ENCODE results near the gene KLHL29. TPM values are rescaled to one million over a fixed set of nuclear protein-coding genes. Genes with fewer than 3 reads are reported as not detected.

The KLHL29 gene
- total RNA-seq, 1 experiment from 2014 or later, result 2.4 TPM

DNA sequence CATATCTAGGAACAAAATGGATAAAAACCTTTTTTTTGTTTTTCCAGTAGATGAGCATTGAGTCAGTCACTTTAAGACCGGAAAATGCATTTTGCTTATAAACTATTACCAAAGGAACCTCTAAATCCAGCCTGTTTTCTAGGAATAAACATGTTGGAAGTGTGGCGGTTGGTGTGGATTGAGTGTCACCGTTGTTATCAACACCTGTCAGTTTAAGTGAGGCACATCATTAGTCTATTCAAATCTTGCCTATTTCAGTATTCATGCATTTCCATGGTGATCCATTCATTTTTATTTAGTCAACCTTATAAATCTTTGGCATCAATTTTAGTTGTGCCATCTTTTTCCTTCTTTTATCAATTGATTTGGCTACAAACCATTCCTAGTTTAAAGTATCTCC, 3.3 kb downstream of the KLHL29 start:
- no peaks in the 10 kb centered on the region for H3K79me2 ChIP-seq (ENCODE audit: insufficient read depth, low read length)
- no peak overlapping the region for H2BK12ac ChIP-seq (ENCODE audit: insufficient read length, low read depth, low read length)
- no peak overlapping the region for H3T11ph ChIP-seq (ENCODE audit: low read length)
- no peak overlapping the region for H3K23ac ChIP-seq (ENCODE audit: insufficient read length, low read depth, low read length)
- H3K27me3 ChIP-seq (ENCODE audit: insufficient read depth, low read length), result peaks cover 25% of the 10 kb centered on the region; the same call in 1 of the 2 replicates
- H3K36me3 Mint-ChIP-seq (ENCODE audit: insufficient read depth in 1 of 3, low read depth in 3 of 3), result no peaks in the 10 kb centered on the region; a peak in 1 of 7 replicates
- H3K4me2 ChIP-seq (ENCODE audit: insufficient read depth, insufficient read length, low read length), result no peak overlapping the region
- no peak overlapping the region for H3K4ac ChIP-seq (ENCODE audit: low read depth, low read length)
- H3K27me3 Mint-ChIP-seq (ENCODE audit: low read depth), result peaks cover 64% of the 10 kb centered on the region
- peaks cover 17% of the 10 kb centered on the region in 2 experiments for H3K4me1 Mint-ChIP-seq
- H4K8ac ChIP-seq (replicated peaks; ENCODE audit: insufficient read length, low read depth, low read length), result no peak overlapping the region
- no peak overlapping the region for H2BK120ac ChIP-seq (ENCODE audit: low read depth, low read length, poor library complexity, severe bottlenecking)
- no peaks in the 10 kb centered on the region for H3K9me3 ChIP-seq (ENCODE audit: control insufficient read depth, low read depth, low read length)
- H3K23me2 ChIP-seq (ENCODE audit: insufficient read length, low read depth, low read length, poor library complexity, severe bottlenecking), result peaks cover 17% of the 10 kb centered on the region
- no CpG with 5 or more reads among the region's 3 CpGs for WGBS (ENCODE audit: extremely low coverage, insufficient read length, low lambda C conversion rate)
- no peak for TF ChIP-seq CTCF (conservative IDR thresholded peaks at IDR 0.05)
- H3K27ac Mint-ChIP-seq, result no peak overlapping the region
- peaks cover 0 to 2% of the 10 kb centered on the region in 2 experiments; a peak in 1 of 5 replicates for H3K9me3 Mint-ChIP-seq
- no peak overlapping the region for H4K5ac ChIP-seq (ENCODE audit: insufficient read length, low read depth, low read length)
- no peaks in the 10 kb centered on the region for H3K79me1 ChIP-seq (ENCODE audit: insufficient read depth, low read depth, low read length, poor library complexity, severe bottlenecking)
- H3K9ac ChIP-seq (ENCODE audit: extremely low read depth, insufficient read length, low read length), result no peak overlapping the region
- H2AFZ ChIP-seq (ENCODE audit: low read length), result no peak overlapping the region
- H4K20me1 ChIP-seq (ENCODE audit: control insufficient read depth, insufficient read depth, insufficient read length), result peaks cover 4% of the 10 kb centered on the region
- H3K56ac ChIP-seq (ENCODE audit: insufficient read length, low read depth, low read length), result no peak overlapping the region
- H3K14ac ChIP-seq (ENCODE audit: insufficient read depth, low read length), result no peak overlapping the region
- no peak overlapping the region for H2AK5ac ChIP-seq (ENCODE audit: insufficient read length, low read length)
- no peak overlapping the region for H2BK15ac ChIP-seq (ENCODE audit: low read depth, low read length)
- no peak overlapping the region for H3K4me3 Mint-ChIP-seq
- H2BK5ac ChIP-seq (ENCODE audit: insufficient read length, low read length), result no peak overlapping the region
- H3K18ac ChIP-seq (ENCODE audit: insufficient read length, low read depth, low read length), result no peak overlapping the region
- no peak overlapping the region for H3K27ac ChIP-seq (ENCODE audit: insufficient read length, low read depth, low read length)
- no peak overlapping the region for H4K91ac ChIP-seq (ENCODE audit: insufficient read length, low read depth, low read length)
- no peak overlapping the region for H2BK20ac ChIP-seq (ENCODE audit: low read depth, low read length, poor library complexity, severe bottlenecking)
- no peaks in the 10 kb centered on the region for H3K4me1 ChIP-seq (ENCODE audit: insufficient read depth, low read length)
- no peak for DNase-seq
